HepG2 (cell line): ENCODE measurements around the gene BACH2. TPM values are rescaled to one million over a fixed set of nuclear protein-coding genes. Genes with fewer than 3 reads are reported as not detected.

Source experiments
- ATAC-seq: fragments of 200-7000 bp; cut with Tn5 transposase; 3 replicates; pipeline ENCODE4 v1.9.1; 2020; ENCODE audit warnings: mild to moderate bottlenecking, moderate library complexity
- BruUV-seq: library from RNA; stranded (reverse); fragments of 400-500 nt; replicated peaks from 2 replicates; lab custom pipeline; 2021; lab: Mats Ljungman, UMichigan
- CTCF ChIA-PET: fragments of 300-600 bp; formaldehyde crosslinking; extraction: SDS; loops from one replicate; lab custom pipeline; 2021; ENCODE audit warnings: low total read pairs, inconsistent platforms, low intra/inter-chr PET ratio; lab: Yijun Ruan, JAX
- POLR2A ChIA-PET: fragments of 350-600 bp; sonication (Branson Sonifier 250); formaldehyde crosslinking; loops from one replicate; lab custom pipeline; 2020; ENCODE audit warnings: antibody characterized with exemption, inconsistent platforms; lab: Yijun Ruan, JAX
- DNase-seq: peaks from one replicate; pipeline ENCODE4 v3.0.0-alpha.2; 2015; ENCODE audit warnings: low spot score
- FAIRE-seq: peaks from 3 replicates; lab custom pipeline; 2011; peaks lifted over from hg19 to GRCh38; lab: Jason Lieb, UNC
- H2AFZ ChIP-seq: one replicate; pipeline ENCODE4 v1.6.1; 2011; ENCODE audit warnings: low read length, inconsistent platforms
- H3K27ac ChIP-seq: fragments of 300-600 bp; 3 replicates; pipeline ENCODE4 v1.8.0; 2011; ENCODE audit warnings: mixed run types, mild to moderate bottlenecking, mixed read lengths, low read length, inconsistent platforms; ENCODE audit not compliant: insufficient read depth; ENCODE audit errors: extremely low read length
- H3K27me3 ChIP-seq, 2 experiments: fragments of 200-600 bp in 1 of 2; 2 replicates in 1 of 2; 3 replicates in 1 of 2; pipeline versions ENCODE4 v1.6.0 to v1.8.0; 2011; ENCODE audit warnings: low read length in 2 of 2, mild to moderate bottlenecking in 2 of 2, moderate library complexity in 2 of 2, inconsistent platforms in 1 of 2; ENCODE audit not compliant: insufficient read depth in 2 of 2, control insufficient read depth in 1 of 2
- H3K36me3 ChIP-seq, 2 experiments: fragments of 200-600 bp in 1 of 2; replicated peaks in 1 of 2; 2 replicates in 1 of 2; 3 replicates in 1 of 2; pipeline versions ENCODE4 v1.5.1 to v1.8.0; 2011; ENCODE audit warnings: low read length in 2 of 2, inconsistent platforms in 1 of 2; ENCODE audit not compliant: insufficient read depth in 2 of 2, control insufficient read depth in 1 of 2
- H3K4me1 ChIP-seq: 2 replicates; pipeline ENCODE4 v1.5.1; 2012; ENCODE audit warnings: low read length, inconsistent platforms; ENCODE audit not compliant: insufficient read depth
- H3K4me2 ChIP-seq: 2 replicates; pipeline ENCODE4 v1.6.0; 2011; ENCODE audit warnings: low read depth, low read length, inconsistent platforms
- H3K4me3 ChIP-seq, 3 experiments: fragments of 200-600 bp in 1 of 3; sonication (generic), shearing (Covaris generic) in 1 of 3; replicated peaks in 1 of 3; 2 replicates each; pipeline ENCODE4 v1.5.1; 2011 to 2016; ENCODE audit warnings: low read length in 3 of 3, inconsistent platforms in 2 of 3, low read depth in 2 of 3, mild to moderate bottlenecking in 2 of 3, control low read depth in 1 of 3, mixed read lengths in 1 of 3; ENCODE audit not compliant: insufficient read depth in 1 of 3
- H3K79me2 ChIP-seq: one replicate; pipeline ENCODE4 v1.6.1; 2011; ENCODE audit warnings: low read length, inconsistent platforms; ENCODE audit not compliant: insufficient read depth
- H3K9ac ChIP-seq: 2 replicates; pipeline ENCODE4 v1.6.0; 2011; ENCODE audit warnings: mild to moderate bottlenecking, low read depth, low read length, inconsistent platforms; ENCODE audit not compliant: insufficient read depth
- H3K9me3 ChIP-seq: 2 replicates; pipeline ENCODE4 v1.5.1; 2012; ENCODE audit warnings: mild to moderate bottlenecking, low read length
- H4K20me1 ChIP-seq: 2 replicates; pipeline ENCODE4 v1.6.0; 2011; ENCODE audit warnings: inconsistent platforms, mild to moderate bottlenecking, low read length, moderate library complexity; ENCODE audit not compliant: insufficient read depth
- CCAR2 ChIP-seq: fragments of 200-400 bp; formaldehyde crosslinking; optimal IDR thresholded peaks from 2 replicates; pipeline ENCODE3; 2018; ENCODE audit warnings: low read depth, mild to moderate bottlenecking, low read length, moderate library complexity
- GABPA ChIP-seq, 2 experiments: IDR thresholded peaks; 2 replicates each; pipeline ENCODE4 v1.6.1; 2011 to 2016; ENCODE audit warnings: low read depth in 2 of 2, low read length in 1 of 2, missing biosample characterization in 1 of 2, missing genetic modification characterization in 1 of 2
- PAXIP1 ChIP-seq: sonication (generic); formaldehyde crosslinking; conservative IDR thresholded peaks from 2 replicates; pipeline ENCODE4 v1.4.0; 2020; ENCODE audit warnings: mild to moderate bottlenecking, missing genetic modification reagents, moderate library complexity
- SALL2 ChIP-seq: sonication (generic); formaldehyde crosslinking; IDR thresholded peaks from 2 replicates; pipeline ENCODE4 v1.8.1; 2023; ENCODE audit warnings: mild to moderate bottlenecking, missing genetic modification reagents, inconsistent platforms
- ZFP36 ChIP-seq: fragments of 150-350 bp; IDR thresholded peaks from 2 replicates; pipeline ENCODE4 v1.6.1; 2018; ENCODE audit warnings: borderline replicate concordance, low read length, low read depth; ENCODE audit not compliant: partially characterized antibody
- ZFYVE20 ChIP-seq: sonication (generic); formaldehyde crosslinking; IDR thresholded peaks from 2 replicates; pipeline ENCODE4 v1.8.0; 2023; ENCODE audit warnings: low read depth, mild to moderate bottlenecking, moderate library complexity, missing genetic modification reagents, borderline replicate concordance
- ZNF230 ChIP-seq: sonication (generic); formaldehyde crosslinking; IDR thresholded peaks from 2 replicates; pipeline ENCODE4 v1.4.0; 2020; ENCODE audit warnings: mild to moderate bottlenecking, missing genetic modification reagents
- ZNF44 ChIP-seq: sonication (generic); formaldehyde crosslinking; IDR thresholded peaks from 2 replicates; pipeline ENCODE4 v1.5.1; 2020; ENCODE audit warnings: mild to moderate bottlenecking, missing genetic modification reagents
- ZNF543 ChIP-seq: sonication (generic); formaldehyde crosslinking; IDR thresholded peaks from 2 replicates; pipeline ENCODE4 v1.4.0; 2020; ENCODE audit warnings: mild to moderate bottlenecking, missing genetic modification reagents
- ZSCAN22 ChIP-seq: sonication (generic); formaldehyde crosslinking; IDR thresholded peaks from 2 replicates; pipeline ENCODE4 v1.4.0; 2020; ENCODE audit warnings: mild to moderate bottlenecking, missing genetic modification reagents
- WGBS: methylation state at CpG from one replicate; pipeline ENCODE4 v1.1.6; 2017; ENCODE audit warnings: low lambda C conversion rate; 5-methylcytosine and 5-hydroxymethylcytosine counted together
- in situ Hi-C: cut with HindIII; loops from 2 replicates; pipeline ENCODE4 v1.10.0; 2017; ENCODE audit warnings: low pct_unique_long_range_greater_than_20kb; ENCODE audit not compliant: extremely low pct_ligation_motif_present
- intact Hi-C: fragments of 100-400 bp; cut with micrococcal nuclease; formaldehyde crosslinking; loops from one replicate; pipeline ENCODE4 v1.10.0; 2022; ENCODE audit not compliant: unreplicated experiment
- polyA plus RNA-seq, 8 experiments: library from polyadenylated mRNA; depleted of rRNA in 3 of 8; stranded (reverse) in 7 of 8; unstranded in 1 of 8; fragments of >200 nt; fragmentation: Illumina TruSeq in 4 of 8; extraction: Trizol in 4 of 8; gene quantifications; 2 replicates each; pipeline versions ENCODE4 v1.2.1 to v1.2.3, GENCODE V29; 2011 to 2016; ENCODE audit warnings: low read depth in 4 of 8, missing spikeins in 1 of 8, mixed read lengths in 1 of 8; ENCODE audit not compliant: insufficient read depth in 1 of 8
- total RNA-seq, 5 experiments: library from RNA; depleted of rRNA; stranded (reverse); fragments of >200 nt; fragmentation: Illumina TruSeq; extraction: Trizol; gene quantifications; 2 replicates each; pipeline ENCODE4 v1.2.3, GENCODE V29; 2016; ENCODE audit warnings: low read depth in 1 of 5
- TF ChIP-seq, protein P1 (sequence below): sonication (generic); formaldehyde crosslinking; IDR thresholded peaks from 2 replicates; pipeline ENCODE4 v1.8.0; 2022; ENCODE audit warnings: missing genetic modification reagents, mild to moderate bottlenecking, inconsistent platforms, borderline replicate concordance

BACH2 gene
- total and polyA plus RNA-seq, 2 of the 13 experiments (the other 11 are each of a cell fraction or from before 2014, with no cell fraction given), result 0.01 TPM; not detected in 1

DNA sequence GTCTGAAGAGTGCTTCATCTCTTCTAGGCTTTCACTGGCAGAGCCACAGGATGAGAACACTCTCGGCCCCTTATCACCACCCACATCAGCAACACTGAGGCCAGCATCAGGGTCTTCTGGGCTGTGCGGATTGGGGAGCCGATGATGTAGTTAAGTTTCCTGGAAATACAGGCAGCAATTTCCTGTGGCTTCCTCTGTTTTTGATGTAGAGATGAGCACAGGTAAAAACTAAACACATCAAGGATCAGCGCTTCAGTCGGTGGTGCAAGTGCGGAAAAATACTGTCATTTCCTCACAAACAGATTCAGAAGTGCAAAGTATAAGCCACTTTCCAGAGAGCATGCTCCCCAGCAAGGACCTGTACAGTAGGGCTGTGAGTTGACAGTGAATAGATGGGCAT is 62.6 kb downstream of the BACH2 start:
- H3K4me3 ChIP-seq, result no peak overlapping the region
- no peak overlapping the region for H3K9ac ChIP-seq
- POLR2A ChIA-PET, result no interaction called here
- H3K4me2 ChIP-seq, result no peak overlapping the region
- DNase-seq, result no peak
- intact Hi-C loops, result no loop called here
- FAIRE-seq, result no peak
- TF ChIP-seq, protein P1, sequence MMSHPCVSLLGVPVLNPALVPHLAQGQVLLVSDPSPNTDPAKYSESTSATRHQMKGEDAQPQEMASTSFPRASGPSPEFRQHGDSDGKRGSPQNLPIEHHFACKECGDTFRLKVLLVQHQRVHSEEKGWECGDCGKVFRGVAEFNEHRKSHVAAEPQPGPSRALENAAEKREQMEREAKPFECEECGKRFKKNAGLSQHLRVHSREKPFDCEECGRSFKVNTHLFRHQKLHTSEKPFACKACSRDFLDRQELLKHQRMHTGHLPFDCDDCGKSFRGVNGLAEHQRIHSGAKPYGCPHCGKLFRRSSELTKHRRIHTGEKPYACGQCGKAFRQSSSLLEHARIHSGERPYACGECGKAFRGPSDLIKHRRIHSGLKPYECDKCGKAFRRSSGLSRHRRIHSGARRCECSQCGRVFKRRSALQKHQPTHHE (CRISPR knock-in tag), result no peak
- TF ChIP-seq ZSCAN22 (CRISPR knock-in tag) (no peak), PAXIP1 (no peak), CCAR2 (no peak), ZFP36 (no peak), ZNF44 (no peak), GABPA (IDR thresholded peaks at IDR 0.05; ENCODE audit: low read depth, low read length) (no peak), GABPA (CRISPR knock-in tag; IDR thresholded peaks at IDR 0.05; ENCODE audit: low read depth) (no peak), ZFYVE20 (CRISPR knock-in tag) (no peak), SALL2 (CRISPR knock-in tag) (no peak), ZNF230 (CRISPR knock-in tag) (no peak), ZNF543 (CRISPR knock-in tag) (no peak)
- TF ChIP-seq, all 625 proteins: peak for 0
- no peaks in the 10 kb centered on the region for H4K20me1 ChIP-seq
- H3K27me3 ChIP-seq, result no peaks in the 10 kb centered on the region; a peak in 3 of 5 replicates
- H3K79me2 ChIP-seq, result no peaks in the 10 kb centered on the region
- WGBS, result 48% methylated on average over 6 of the region's 6 CpGs
- H2AFZ ChIP-seq, result no peak overlapping the region
- no peak for ATAC-seq
- H3K36me3 ChIP-seq, result no peaks in the 10 kb centered on the region
- H3K27ac ChIP-seq, result no peak overlapping the region
- no peaks in the 10 kb centered on the region for H3K9me3 ChIP-seq
- CTCF ChIA-PET, result no interaction called here
- BruUV-seq, result no TSS peak
- H3K4me1 ChIP-seq, result peaks cover 9% of the 10 kb centered on the region
- in situ Hi-C loops, result no loop called here
